Renal cortical epithelial cell (primary cell): ENCODE results near the gene GNB4. TPM values are rescaled to one million over a fixed set of nuclear protein-coding genes. Genes with fewer than 3 reads are reported as not detected.

Experiments
- DNase-seq: peaks from one replicate; pipeline ENCODE4 v3.0.0-alpha.2; 2011; ENCODE audit warnings: low read depth
- total RNA-seq: library from RNA; depleted of rRNA; stranded (reverse); fragments of >200 nt; gene quantifications from 2 replicates; pipeline ENCODE4 v1.2.3, GENCODE V29; 2014

The GNB4 gene
- total RNA-seq, 1 donor from 2014 or later: 42.0 TPM

DNA sequence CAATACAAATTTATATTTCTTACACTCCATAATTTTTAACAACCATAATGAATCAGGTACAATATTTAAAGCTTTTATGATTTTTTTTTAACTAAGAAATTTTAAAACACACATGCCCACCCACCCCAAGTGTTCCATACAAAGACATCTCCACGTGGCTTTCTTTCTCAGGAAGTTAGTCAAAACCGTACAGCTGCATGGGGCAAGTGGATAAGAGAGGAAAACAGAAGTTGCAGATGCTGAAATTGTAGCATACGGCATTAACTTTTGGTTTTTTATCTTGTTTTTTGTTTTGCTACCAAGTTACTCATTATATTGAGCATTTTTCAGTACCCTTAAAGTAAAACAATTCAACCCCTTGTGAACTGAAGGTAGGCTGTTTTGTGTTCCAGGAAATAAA lies 14.8 kb downstream of the GNB4 start:
- DNase-seq: no peak

DNA sequence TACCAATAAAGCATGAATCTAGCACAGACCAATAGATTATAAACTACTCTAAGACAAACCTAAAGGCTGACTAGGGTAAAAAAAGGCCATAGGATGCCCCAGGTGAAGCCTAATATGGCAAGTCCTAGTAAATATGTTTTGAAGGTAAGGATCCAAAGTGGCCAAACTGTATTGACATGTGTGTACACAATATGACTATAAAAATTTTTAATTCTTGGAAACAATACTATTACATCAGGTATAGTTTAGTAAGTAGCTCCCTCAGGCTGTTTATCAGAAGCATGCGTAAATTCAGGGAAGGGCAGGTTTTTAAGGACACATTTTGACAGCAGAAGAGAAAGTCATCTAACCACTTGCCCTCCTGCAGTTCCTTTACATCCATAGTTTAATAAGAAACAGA lies 18.8 kb downstream of the GNB4 start:
- DNase-seq: no peak

DNA sequence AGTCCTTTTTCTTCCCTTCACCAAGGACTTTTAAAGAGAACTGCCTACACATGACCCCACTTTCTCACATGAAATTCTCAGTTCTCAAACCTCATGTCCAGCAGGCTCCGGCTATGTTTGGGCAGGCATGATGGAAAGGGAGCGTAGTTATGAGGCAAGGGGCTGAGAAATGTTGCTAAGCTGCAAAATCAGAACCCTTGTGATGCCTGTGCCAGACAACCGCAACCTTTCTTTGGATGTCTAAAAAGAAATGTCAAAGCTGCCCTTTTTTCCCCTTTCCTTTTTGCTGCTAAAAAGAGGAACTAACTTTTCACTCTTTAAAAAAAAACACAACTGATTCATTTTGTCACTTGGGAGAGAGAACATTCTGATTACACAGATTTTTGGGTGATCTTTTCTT lies 19.2 kb downstream of the GNB4 start:
- DNase-seq: no peak

DNA sequence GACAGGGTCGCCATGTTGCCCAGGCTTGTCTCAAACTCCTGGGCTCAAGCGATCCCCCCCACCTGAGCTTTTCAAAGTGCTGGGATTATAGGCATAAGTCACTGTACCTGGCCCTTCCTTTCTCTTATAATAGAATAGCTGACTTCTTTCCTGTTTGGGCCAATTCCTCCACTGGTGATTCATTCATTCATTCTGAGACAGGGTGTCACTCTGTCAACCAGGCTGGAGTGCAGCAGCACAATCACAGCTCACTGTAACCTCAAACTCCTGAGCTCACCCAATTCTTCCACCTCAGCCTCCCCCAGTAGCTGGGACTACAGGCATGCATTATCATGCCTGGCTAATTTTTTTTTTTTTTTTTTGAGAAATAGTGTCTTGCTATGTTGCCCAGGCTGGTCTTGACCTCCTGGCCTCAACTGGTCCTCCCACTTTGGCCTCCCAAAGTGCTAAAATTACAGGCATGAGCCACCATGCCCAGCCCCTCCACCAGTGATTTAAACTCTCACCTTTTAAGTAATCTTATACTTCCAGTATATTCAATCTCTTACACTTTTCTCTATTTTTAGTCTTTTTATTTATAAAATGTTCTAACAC lies 20.9 kb downstream of the GNB4 start:
- DNase-seq: no peak

DNA sequence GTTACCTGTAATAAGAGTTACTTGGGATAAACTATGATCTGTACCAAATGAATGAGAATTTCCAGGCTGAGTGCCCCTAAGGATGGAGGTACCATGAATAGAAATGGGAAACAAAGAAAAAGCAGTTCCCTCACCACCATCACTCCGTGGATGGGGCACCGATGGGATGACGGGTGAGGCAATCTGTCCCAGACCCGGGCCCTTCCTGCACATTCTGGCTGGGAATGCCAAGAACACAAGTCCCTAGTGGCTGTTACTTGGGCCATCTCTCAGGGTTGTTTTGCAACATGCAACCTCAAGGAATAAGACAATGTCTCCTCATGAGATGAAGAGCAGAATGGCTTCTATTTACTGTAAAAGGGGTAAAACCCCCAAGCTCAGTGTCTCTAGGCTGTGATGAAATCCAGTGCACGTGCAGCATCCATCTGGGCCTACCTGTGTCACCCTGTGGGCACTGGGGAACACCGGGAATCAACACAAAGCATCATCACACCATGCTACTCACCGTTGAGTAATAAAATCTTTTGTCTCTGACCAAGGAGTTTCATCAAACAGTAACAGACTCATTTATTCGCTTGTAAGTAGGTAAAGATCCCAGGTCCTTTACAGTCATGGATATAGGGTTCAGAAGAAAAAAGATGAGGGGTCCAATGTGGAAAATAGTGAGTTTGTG lies 22.3 kb downstream of the GNB4 start:
- no peak for DNase-seq

DNA sequence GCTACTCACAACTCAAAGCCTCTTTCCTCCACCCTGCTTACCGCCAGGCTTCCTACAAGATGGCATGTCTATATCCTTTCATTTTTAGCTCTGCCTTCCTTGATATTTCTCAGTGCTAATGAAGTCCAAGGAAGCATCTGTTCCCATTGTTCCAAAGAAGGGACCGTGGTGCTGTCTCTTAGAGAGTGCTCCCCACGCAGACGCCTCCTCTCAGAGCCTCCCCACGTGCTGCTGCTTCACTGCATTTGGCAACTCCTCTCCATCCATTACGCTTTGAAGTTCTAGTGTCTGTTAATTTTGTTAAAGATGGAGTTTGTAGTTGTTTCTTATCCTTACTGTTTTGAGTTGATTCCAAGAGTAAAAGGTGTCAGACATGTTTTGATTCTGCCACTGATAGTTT lies 26.2 kb downstream of the GNB4 start:
- no peak for DNase-seq

DNA sequence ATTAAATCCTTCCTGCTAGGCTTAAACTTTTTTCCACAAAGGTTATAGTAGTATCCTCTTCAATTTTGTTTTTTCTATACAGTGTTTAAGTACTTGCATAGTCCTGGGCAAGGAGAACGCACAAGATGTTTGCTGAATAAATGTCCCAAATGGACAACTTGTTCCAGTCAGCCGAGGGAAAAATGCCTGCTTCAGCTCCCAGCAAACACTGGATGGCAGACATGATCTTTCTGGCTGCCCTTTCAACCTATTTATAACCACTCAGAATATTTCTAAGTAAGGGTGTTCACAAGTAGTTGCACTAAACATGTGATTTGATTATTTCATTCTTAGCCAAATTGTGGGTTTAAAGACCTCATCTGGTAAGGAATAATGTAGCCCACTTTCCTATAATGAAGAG lies 29.8 kb downstream of the GNB4 start:
- peak; percentile 51 for DNase-seq

DNA sequence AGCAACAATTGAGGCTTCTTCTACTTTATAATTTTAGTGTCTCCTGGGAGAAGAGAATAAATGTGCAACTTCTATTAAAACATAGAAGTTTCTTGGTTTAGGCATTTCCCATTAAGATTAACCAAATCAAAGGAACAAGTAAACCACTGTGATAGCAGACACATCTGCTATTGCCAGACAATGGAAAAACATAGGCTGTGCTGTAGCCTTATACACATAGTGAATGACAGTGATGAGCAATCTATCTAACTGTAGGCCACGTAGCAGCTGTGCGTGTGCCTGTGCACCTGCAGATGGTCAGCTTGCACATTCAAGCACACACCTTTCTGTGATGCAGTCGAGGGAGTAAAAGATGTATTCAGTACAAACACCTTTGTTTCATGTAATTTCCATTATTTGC lies 32.7 kb downstream of the GNB4 start:
- no peak for DNase-seq

DNA sequence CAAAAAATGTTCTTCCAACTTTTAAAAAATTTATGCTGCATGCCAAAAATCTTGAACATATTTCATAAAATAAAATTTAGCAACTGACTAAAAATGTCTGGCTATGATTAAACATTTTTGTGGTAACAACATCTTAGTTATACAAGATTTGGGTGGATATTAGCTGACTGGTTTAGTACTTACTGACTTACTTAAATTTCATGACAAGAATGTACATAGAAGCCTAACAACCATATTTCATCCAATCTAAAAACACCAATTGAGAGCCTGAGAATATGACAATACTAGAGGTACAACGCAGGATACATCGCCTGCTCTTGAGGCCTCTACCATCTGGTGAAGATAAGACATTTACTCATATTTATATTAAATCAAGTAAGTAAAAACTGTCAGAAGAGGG lies 34.6 kb downstream of the GNB4 start:
- no peak for DNase-seq

DNA sequence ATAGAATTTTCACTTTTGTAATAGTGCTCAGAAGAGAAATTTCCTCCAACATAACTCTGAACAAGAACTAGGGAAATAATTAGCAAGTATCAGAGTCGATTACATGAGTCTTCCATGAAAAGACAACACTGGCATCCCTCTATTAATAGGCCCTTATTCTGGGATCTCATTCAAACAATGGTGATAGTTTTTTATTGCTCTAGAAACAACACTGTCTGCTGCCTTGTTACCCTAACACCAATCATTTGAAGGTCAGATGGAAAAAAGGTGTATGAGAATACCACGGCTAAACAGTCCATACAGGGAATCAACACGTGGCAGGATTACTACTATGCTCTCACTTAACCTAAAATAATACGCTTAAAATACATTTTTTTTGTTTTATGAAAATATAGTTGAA lies 35.9 kb downstream of the GNB4 start:
- DNase-seq: no peak

DNA sequence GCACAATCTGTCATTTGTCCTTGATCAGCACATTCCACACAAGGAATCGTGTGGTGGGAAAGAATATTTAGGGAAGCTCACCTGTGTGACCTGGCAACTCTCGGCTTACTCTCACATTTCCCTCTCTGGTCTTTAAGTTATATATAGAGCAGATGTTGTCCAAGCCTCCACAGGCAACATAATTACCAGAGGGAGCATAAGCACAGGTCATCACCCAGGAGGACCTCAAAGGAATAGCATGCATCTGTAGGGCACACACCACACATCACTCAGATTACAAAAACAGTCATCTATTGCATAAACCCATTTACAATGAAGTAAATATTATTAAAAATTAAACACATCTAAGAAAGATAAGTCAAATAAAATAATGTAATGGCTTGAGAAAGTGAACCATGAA lies 36.5 kb downstream of the GNB4 start:
- no peak for DNase-seq

DNA sequence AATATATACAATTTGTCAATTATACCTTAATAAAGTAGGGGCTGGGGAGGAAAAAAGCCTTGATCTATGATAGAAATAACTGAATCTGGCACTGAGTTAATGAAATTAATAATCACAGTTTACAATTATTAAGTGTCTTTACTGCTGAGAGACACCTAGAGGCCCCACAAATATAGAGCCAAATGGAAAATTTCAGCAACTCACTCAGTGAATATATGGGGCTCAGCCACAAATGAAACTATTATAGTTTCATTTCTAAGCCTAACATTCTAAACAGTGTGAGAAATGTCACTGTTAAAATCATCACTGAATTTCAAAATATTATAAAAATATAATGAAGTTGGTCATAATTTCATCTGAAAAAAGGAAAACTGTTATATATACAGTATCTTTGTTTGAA lies 40.3 kb downstream of the GNB4 start:
- DNase-seq: no peak

DNA sequence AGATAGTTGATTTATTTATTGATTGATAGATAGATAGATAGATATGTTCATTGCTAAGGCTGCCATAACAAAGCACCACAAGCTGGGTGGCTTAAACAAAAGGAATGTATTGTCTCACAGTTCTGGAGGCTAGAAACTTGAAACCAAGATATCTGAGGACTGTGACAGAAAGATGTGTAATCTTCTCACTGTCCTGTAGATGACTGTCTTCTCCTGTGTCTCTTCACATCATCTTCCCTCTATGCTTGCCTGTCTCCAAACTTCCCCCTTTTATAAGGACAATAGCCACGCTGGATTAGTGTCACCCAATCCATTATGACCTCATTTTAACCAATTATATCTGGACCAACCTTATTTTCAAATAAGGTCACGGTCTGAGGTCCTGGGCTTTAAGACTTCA lies 40.9 kb downstream of the GNB4 start:
- no peak for DNase-seq

DNA sequence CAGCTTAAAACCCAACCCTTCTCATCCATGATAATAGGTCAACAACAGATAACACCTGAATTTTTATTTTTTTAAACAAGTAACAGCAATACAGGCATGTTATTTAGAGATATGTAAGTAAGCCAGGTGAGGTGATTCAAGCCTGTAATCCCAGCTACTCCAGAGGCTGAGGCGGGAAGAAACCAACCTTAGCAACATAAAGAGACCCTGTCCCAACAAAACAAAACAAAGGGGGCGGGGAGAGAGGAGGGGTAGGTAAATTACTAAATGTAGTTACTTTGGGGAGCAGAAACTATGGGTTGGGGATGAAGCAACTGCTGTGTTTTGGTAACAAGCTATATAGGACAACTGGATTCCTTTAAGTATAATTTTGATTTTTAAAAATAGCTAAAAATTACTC lies 47.0 kb downstream of the GNB4 start:
- no peak for DNase-seq

DNA sequence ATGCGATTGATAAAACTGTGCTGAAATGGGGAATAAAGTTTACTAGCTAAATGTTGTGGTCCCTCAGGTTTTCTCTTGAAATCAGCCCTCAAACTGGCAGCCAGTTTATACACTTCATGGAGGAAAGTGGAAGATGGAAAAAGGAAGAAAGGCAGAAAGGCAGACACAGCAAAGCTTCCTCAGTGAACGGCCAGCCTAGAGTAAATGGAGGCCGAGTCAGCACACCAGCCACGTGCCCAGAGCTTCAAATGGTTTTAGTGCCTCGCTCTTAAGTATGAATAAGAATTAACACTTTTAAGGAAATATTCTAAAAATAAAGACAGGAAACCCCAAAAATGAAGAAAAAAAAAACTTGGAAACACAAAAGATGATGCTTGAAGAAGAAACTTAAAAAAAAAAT lies 48.3 kb downstream of the GNB4 start:
- DNase-seq: no peak

DNA sequence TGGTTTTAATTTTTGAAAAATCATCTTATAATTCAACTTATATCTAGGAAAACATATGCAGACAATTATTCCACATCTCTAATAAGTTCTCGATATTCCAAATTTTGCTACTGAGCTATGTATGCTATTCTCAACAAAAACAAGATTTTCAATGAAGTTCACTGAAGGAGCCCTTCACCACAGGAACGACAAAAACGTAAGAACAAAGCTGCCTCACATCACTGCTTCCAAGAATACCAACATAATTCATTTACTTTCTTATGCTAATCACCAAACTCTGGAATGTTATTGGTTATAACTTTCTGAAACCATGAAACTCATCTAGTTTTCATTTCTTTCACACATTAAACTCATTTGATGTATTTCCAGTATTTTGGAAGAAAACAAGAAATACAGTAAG lies 49.7 kb downstream of the GNB4 start:
- no peak for DNase-seq

DNA sequence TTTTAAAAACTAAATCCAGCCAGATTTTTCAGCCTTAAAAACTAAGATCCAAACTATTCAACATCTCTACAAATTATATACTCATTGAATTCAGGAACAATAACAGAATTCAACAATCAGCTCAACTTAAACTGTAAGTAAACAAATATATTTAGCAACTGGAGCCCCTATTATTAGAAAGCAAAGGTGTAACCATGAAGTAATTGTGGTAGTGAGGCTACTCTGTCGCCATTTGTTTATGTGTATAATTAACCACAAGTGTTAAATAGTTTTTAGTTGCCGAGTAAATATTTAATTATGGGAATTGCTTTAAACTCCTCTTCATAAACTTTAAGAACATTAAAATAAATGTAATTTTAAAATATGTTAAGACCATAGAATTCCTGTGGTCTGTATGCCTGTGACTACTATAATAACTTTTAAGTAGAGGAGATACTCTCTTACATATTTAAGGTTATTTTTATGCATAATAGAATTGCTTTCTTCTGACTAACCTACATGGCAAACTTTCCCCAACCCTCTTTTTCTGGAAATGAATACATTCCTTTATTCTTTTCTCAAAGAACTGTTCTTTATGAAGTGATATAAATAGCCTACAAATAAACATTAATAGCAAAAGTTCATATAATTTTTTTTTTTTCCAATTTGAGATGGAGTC lies 52.6 kb downstream of the GNB4 start:
- no peak for DNase-seq

DNA sequence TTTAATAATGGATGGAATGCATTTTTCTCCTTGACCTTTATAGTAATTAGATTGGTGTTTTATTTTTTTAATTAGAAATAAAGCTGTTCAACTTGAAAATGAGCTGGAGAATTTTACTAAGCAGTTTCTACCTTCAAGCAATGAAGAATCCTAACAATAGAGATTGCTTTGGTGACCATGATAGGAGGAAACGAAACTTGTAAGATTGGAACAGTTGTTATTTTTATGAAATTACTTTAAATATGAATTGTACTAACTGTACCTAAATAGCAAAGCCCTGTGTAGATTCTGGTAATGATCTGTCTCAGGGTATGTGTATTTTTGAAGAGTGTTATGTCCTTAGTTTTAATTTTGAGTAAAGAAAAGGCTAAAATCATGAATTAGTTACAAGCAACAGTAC lies 59.4 kb downstream of the GNB4 start:
- DNase-seq: no peak

DNA sequence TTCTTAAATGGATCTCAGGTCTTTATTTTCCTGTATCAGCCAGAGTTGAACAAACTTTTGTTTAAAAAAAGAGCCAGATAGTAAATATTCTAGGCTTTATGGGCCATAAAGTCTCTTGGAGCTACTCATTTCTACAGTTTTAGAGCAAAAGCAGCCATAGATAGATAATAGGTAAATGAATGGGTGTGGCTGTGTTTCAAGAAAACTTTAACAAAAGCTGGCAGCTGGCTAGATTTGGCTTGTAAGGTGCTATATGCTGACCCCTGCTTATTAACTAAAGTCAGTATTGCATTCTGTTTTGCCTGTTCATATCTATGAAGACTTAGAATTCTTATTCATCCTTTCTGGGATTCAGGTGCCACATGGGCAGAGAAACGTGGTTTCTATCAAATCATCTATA lies 74.8 kb downstream of the GNB4 start:
- no peak for DNase-seq

DNA sequence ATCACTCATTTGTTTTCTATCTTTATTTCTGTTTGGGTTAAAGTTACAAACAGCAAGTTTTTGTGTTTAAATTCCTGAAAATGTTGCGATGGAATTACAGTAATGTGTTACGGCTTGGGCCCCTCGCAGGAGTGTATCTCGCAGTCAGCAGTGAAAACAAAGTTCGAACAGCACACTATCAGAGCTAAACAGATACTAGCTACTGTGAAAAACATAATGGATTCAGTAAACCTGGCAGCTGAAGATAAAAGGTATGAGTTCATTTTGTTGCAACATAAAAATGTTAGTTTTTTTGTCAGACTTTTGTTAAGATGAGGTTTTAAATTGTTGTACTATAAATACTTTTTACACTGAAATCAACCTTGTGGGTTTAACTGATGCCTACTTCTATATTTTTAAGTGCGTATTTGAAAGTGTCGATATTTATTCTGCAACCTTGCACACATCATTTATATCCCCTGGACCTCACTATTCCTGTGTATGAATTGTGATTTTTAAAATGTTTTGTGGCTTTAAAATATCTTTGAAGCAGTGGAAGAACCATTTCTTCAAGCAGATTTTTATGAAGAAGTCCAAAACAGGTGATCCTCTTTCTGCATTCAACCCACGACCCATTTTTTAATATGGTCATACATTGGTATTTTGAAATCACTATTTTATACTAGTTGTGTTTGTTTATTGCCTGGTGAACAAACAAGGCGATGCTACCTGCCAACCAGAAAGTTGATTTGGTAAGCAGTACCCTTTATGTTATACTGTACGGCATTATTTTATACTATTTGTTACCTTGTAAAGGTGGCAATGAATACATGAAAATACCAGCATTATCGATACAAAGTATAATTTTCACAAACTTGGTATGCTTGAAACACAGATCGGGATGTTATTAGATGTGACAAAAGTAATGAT lies 75.9 kb downstream of the GNB4 start:
- DNase-seq: no peak

DNA sequence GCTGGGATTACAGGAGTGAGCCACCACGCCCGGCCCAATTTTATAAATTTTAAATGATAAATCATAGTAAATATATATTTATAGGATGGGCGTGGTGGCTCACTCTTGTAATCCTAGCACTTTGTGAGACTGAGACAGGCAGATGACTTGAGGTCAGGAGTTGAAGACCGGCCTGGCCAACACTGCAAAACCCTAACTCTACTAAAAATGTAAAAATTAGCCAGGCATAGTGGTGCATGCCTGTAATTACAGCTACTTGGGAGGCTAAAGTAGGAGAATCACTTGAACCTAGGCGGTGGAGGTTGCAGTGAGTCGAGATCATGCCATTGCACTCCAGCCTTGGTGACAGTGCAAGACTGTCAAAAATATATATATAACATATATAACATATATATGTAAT lies 77.3 kb downstream of the GNB4 start:
- DNase-seq: no peak

DNA sequence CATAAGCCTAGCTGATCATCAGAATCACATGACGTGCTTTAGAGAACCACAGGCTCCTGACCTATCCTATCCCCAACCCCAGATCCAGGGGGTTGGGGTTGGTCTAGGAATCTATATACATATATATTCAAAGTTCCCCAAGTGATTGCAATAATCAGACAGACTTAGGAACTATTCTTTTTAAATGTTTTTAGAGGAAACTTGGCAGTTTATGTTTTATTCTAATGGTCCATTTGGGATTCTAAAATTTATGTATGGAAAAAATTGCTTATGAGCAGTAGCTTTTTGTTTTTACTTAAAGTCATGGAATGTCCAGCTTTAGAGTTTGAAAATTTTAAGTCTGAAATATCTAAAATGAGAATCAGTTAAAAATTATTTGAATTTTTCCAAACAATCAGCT lies 81.6 kb downstream of the GNB4 start:
- no peak for DNase-seq

DNA sequence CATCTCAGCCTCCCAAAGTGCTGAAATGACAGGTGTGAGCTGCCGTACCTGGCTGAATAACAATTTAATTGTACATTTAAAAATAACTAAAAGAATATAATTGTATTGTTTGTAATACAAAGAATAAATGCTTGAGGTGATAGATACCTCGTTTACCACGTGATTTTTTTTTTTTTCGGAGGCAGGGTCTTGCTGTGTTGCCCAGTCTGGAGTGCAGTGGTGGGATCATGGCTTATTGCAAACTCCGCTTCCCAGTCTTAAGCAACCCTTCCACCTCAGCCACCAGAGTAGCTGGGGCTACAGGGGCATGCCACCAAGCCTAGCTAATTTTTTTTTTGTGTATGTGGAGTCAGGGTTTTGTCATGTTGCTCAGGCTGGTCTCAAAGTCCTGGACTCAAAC lies 87.9 kb downstream of the GNB4 start:
- DNase-seq: no peak
